GM19463 (cell line): Measurements from ENCODE around the gene PYROXD2.
"Not testable (repeated sequence)": the region's sequence is repeated elsewhere in the genome, so short reads cannot be mapped to it uniquely, and the experiment has no call there.

Experiments
- ATAC-seq: cut with Tn5 transposase; IDR thresholded peaks from one replicate; pipeline ENCODE4 v1.9.1; 2021; ENCODE audit warnings: mild to moderate bottlenecking, moderate library complexity; ENCODE audit not compliant: unreplicated experiment

PYROXD2 gene

DNA sequence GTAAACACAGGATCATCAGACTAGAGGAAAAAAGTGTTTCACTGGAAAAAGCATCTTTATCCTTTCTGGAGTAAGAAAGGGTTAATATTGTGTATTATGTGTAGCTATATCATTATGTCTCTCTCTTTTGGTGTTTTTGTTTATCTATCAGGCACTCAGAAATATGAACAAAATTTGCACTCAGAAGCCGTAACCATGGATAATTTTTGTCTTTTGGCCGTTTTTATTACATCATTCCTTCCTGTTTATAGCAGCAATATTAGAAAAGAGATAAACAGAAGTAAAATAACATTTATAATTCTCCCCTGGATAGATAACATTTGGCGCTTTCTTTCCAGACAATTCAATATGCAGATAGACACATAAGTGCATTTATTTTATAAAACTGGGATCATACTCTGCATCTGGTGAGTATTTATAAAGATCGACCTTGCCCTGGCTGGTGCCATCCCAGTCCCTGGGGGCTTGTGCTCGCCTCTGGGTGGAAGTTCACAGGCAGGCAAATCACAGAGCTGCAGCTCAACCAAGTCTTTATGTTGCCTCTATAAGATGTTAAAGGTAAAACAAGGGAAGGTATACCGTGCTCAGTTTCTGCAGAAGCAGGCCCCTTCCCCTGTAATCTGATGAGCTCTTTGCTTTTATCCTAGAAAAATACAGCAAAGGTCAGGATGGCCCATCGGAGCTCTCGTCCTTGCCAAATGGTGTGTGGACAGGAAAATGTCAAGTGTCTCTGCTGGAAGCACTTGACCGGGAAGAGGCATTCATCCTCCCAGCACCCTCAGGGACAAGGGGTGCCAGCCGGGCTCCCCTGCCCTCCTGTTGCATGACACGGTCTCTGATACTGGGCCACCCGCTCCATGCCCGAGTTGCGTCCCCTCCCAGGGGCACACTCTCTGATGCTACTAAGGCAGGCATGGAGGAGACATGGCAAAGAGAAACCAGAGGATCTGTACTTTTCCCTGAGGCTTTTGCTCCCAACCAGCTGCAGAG lies 43.9 kb downstream of the PYROXD2 start:
- no peak for ATAC-seq

- no peak for ATAC-seq
Measured at GRCh38 chr10:98369801-98370200, 45.2 kb downstream of the PYROXD2 start.

DNA sequence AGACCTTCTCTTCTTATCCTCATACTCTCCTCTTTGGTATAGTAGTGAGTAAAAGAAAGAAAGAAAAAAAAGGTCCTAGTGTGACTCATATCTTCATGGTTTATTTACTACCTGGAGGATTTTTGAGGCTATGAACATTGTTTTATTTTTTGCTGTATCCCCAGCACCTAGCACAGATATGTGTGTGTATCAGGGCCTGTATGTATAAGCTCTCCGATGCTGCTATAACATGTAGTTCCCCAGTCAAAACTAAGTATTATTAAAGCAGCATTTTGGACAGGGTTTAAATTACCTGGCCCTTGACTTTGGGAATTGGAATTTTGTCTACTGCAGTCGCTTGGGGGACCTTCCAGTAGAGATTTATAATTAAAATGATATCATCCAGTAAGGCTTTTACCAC lies 46.3 kb downstream of the PYROXD2 start:
- ATAC-seq, result no peak

- no peak for ATAC-seq
Measured at GRCh38 chr10:98367604-98368451, 47.2 kb downstream of the PYROXD2 start.

GRCh38 chr10:98366062-98366530 lies 48.9 kb downstream of the PYROXD2 start:
- no peak for ATAC-seq

DNA sequence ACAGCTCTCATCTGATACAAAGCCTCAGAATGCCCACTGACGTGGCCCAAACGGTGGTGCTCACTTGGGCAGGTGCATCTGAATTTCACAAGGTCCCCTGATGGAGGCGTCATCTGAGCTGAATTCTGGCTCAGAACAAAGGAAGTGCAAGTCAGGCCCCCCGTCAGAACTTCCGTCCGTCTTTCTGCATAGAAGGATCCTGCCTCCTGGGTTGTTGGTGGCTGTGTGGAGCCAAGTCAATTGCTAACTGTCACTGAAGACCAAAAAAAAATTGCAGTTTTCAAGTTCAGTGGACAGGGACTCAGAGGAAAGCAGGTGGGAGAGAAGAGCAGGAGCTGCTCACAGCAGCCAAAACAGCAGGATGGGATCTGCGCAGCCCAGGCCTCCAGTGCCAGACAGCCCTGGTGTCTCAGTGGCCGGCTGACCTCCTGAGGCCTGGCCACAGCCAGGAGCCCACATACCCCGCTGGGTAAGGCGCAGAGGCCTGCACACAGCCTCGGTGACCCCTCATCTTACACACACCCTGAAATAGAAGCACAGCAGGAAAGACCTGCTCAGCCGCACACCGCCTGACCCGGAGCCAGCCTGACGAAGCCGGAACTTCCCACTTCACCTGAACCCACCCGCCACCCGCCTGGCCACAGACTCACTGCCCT lies 49.4 kb downstream of the PYROXD2 start:
- no peak for ATAC-seq

DNA sequence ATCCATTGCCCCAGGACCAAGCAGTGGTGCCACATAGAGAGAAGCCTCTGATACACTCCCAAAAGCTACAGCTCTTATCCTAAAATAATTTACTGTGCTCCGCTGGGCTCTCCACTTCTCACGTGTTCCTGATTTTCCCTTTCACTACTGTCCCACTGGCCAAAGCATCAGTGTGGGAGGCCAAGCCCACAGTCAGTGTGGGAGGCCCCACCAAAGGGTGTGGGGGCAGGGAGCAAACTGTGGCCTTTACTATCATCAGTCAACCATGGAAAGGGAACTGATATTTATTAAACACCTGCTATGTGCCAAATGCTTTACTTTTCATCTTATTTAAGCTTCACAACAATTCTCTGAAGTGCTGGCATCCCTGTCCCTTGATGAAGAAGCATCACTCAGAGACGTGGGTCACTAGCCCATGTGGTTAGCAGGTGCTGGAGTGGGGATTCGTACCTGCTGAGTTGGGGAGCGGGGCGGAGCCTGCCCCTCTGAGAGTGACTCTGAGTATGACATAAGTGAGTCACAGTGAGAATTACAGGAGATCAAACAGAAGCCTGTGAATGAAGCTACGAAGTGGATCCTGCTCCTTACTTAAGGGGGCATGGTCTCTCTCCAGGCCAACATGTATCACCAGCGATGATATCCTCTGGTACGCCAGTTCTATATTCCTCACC lies 50.4 kb downstream of the PYROXD2 start:
- no peak for ATAC-seq

GRCh38 chr10:98363220-98363619 lies 51.8 kb downstream of the PYROXD2 start:
- ATAC-seq, result no peak

DNA sequence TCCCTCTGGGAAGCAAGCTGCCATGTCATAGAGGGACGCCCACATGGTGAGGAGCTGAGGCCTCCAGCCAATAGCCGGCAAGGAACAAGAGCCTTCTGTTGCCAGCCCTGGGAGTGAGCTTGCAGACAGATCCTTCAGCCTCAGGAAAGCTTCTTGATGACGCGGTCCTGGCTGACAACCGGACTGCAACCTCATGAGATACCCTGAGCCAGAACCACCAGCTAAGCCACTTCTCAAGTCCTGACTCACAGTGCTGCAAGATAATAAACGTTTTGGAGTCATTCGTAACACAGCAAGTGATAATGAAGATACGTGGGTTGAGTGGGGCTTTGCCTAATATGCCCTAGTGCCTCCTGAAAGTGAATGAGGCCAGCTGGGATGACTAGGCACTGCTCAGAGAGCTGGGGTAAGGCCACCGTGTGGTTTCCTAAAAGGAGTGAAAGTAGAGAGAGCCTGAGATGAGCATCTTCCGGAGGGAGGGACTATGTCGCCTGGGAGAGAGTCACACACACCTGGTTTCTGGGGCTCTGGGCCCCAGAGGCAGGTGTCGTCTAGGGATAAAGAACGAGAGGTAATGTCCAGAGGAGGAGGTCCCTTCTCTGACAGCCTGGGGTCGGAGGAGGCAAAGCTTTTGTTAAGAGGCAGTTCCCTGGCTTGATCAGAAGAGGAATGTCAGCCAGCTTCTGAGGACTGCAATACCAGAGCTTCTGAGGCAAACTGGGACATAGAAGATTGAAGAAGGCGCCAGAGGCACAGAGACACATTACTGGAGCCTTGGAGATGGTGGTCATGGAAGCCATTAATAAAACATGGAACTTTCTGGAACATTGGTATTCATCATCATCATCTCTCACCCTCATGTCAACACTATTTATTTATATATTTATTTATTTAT lies 53.6 kb downstream of the PYROXD2 start:
- peak; percentile 94 for ATAC-seq

- no peak for ATAC-seq
Measured at GRCh38 chr10:98357194-98357822, 57.7 kb downstream of the PYROXD2 start.

DNA sequence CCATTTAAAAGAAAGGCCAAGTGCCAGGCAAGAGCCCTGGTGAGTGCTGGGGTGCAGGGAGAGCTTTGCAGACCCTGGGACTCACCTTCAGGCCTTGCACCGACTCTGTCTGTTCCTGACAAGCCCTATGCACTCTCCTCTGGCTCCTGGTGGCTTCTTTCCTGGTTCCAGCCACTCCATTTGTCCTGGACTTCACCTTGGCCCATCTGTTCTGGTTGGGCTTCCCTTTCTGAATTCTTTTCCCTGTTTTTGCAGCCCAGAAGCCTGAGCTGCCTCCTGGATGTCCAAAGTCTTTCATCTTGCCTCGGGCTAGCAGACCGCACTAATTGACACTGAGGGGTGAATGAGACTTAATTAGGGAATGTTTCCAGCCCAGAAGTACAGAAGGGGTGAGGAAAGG lies 60.5 kb downstream of the PYROXD2 start:
- no peak for ATAC-seq

DNA sequence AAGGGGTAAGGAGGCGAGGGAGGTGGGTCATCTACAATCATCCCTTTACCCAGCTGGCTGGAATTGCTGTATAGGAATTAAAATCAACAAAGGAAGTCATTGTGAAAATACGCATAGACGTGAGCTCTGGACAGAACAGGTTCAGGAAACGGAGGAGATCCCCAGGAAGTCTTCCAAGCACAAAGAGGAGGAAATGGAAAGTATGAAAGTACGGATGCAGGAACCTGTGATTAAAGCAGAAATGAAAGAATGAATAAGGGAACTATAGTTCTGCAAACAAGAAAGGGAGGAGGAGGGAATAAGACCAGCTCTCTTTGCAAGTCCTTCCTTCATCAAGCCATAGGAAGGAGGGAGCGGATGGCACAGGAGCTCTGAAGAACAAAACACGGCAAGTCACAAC lies 61.8 kb downstream of the PYROXD2 start:
- ATAC-seq, result no peak

GRCh38 chr10:98351831-98352402 lies 63.1 kb downstream of the PYROXD2 start:
- ATAC-seq, result no peak

GRCh38 chr10:98349508-98349922 lies 65.5 kb downstream of the PYROXD2 start:
- ATAC-seq, result no peak

- ATAC-seq, result no peak
Measured at GRCh38 chr10:98346847-98347246, 68.1 kb downstream of the PYROXD2 start.

- no peak for ATAC-seq
Measured at GRCh38 chr10:98344589-98345038, 70.4 kb downstream of the PYROXD2 start.

DNA sequence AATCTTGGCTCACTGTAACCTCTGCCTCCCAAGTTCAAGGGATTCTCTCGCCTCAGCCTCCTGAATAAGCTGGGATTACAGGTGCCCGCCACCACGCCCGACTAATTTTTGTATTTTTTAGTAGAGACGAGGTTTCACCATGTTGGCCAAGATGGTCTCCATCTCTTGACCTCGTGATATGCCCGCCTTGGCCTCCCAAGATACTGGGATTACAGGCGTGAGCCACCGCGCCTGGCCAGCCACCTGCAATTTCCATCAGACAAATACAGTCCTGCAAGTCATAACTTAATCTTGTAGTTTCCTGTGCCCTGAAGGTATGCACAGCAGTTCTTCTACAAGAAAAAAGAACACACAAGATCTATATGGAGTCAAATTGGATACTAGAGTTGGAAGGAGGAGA lies 73.3 kb downstream of the PYROXD2 start:
- ATAC-seq, result not testable (repeated sequence)

GRCh38 chr10:98340940-98341310 lies 74.1 kb downstream of the PYROXD2 start:
- no peak for ATAC-seq
